Muscle of leg (tissue), 16 donors: ENCODE data around the gene S100G. TPM values are rescaled to one million over a fixed set of nuclear protein-coding genes. Genes with fewer than 3 reads are reported as not detected.
A peak's percentile ranks its signal among the peaks of the same experiment; 100 is the strongest.
"Not testable (repeated sequence)": the region's sequence is repeated elsewhere in the genome, so short reads cannot be mapped to it uniquely, and the experiment has no call there.

Experiments
- DNase-seq: peaks from one replicate; pipeline ENCODE4 v3.0.0; 2013
- H3K27ac ChIP-seq: one replicate; pipeline ENCODE4 v1.5.1; 2013; ENCODE audit warnings: mild to moderate bottlenecking, low read length, control low read depth
- H3K27me3 ChIP-seq: one replicate; pipeline ENCODE4 v1.6.1; 2013; ENCODE audit warnings: low read length; ENCODE audit not compliant: control insufficient read depth, insufficient read depth
- H3K36me3 ChIP-seq: one replicate; pipeline ENCODE4 v1.6.1; 2013; ENCODE audit warnings: low read length; ENCODE audit not compliant: control insufficient read depth, insufficient read depth
- H3K4me1 ChIP-seq: one replicate; pipeline ENCODE4 v1.6.1; 2013; ENCODE audit warnings: low read length; ENCODE audit not compliant: control insufficient read depth, insufficient read depth
- H3K4me3 ChIP-seq: one replicate; pipeline ENCODE4 v1.5.1; 2013; ENCODE audit warnings: low read length, control low read depth
- H3K9me3 ChIP-seq: replicated peaks from 2 replicates; pipeline ENCODE4 v1.6.1; 2013; ENCODE audit warnings: low read depth, low read length; ENCODE audit not compliant: control insufficient read depth
- WGBS: methylation state at CpG from one replicate; pipeline ENCODE4 v1.1.5; 2013; ENCODE audit warnings: missing lambda C conversion rate; ENCODE audit not compliant: insufficient coverage; 5-methylcytosine and 5-hydroxymethylcytosine counted together
- long read RNA-seq, 11 donors: transcript quantifications; one replicate each; lab custom pipeline, GENCODE V29; 2026
- polyA plus RNA-seq, 8 donors: library from polyadenylated mRNA; unstranded; fragments of 120-200 nt; gene quantifications; one replicate each; pipeline versions ENCODE4 v1.2.1 to v1.2.3, GENCODE V29; 2013; ENCODE audit warnings: inconsistent platforms in 1 of 8, low replicate concordance in 1 of 8; ENCODE audit not compliant: insufficient read length in 8 of 8, insufficient read depth in 1 of 8
- total RNA-seq: library from RNA; stranded (reverse); fragments of 120-200 nt; gene quantifications from one replicate; pipeline ENCODE4 v1.2.4, GENCODE V29; 2013

Gene S100G
- total RNA-seq (not detected), polyA plus RNA-seq (not detected)
- long read RNA-seq, donor 1, result 0 reads
- long read RNA-seq, donor 2, result 0 reads
- long read RNA-seq, donor 3, result 0 reads
- long read RNA-seq, donor 4, result 0 reads
- long read RNA-seq, donor 5, result 0 reads
- long read RNA-seq, donor 6, result 0 reads
- long read RNA-seq, donor 7, result 0 reads
- long read RNA-seq, donor 8, result 0 reads
- long read RNA-seq, donor 9, result 0 reads
- long read RNA-seq, donor 10, result 0 reads
- long read RNA-seq, donor 11, result 0 reads

- Histone ChIP-seq H3K9me3 (no peaks in the 10 kb centered on the region), H3K36me3 (no peaks in the 10 kb centered on the region), H3K27me3 (peaks cover 40% of the 10 kb centered on the region), H3K4me3 (no peak within 1 kb of the TSS), H3K4me1 (no peaks in the 10 kb centered on the region), H3K27ac (no peak within 1 kb of the TSS)
- WGBS, result no CpG with 5 or more reads among the region's 4 CpGs
- DNase-seq, result no peak
Observed at GRCh38 chrX:16649858-16650257, at the start of gene S100G. Gene S100G (plus strand): TSS chrX:16650158. CDS start chrX:16651007, 849 bp downstream.

GRCh38 chrX:16601885-16602284, 48.1 kb upstream of the S100G start:
- no peak for DNase-seq
- peaks cover 25% of the 10 kb centered on the region for H3K27me3 ChIP-seq
- H3K27ac ChIP-seq, result no peak overlapping the region
- H3K4me3 ChIP-seq, result no peak overlapping the region
- H3K9me3 ChIP-seq, result no peaks in the 10 kb centered on the region
- WGBS, result 67% methylated on average over 2 of the region's 4 CpGs
- no peaks in the 10 kb centered on the region for H3K36me3 ChIP-seq
- H3K4me1 ChIP-seq, result no peaks in the 10 kb centered on the region

GRCh38 chrX:16603235-16603634, 46.7 kb upstream of the S100G start:
- H3K9me3 ChIP-seq, H3K4me3 ChIP-seq, DNase-seq, H3K27ac ChIP-seq, H3K4me1 ChIP-seq, H3K36me3 ChIP-seq: not testable (repeated sequence)
- WGBS, result no CpG with 5 or more reads among the region's 6 CpGs
- peaks cover 31% of the 10 kb centered on the region for H3K27me3 ChIP-seq

- H3K27ac ChIP-seq, result no peak overlapping the region
- H3K4me1 ChIP-seq, result no peaks in the 10 kb centered on the region
- no CpG with 5 or more reads among the region's 4 CpGs for WGBS
- H3K4me3 ChIP-seq, result no peak overlapping the region
- H3K36me3 ChIP-seq, result no peaks in the 10 kb centered on the region
- peak; percentile 6 for DNase-seq
- H3K27me3 ChIP-seq, result peaks cover 31% of the 10 kb centered on the region
- H3K9me3 ChIP-seq, result no peaks in the 10 kb centered on the region
Observed at GRCh38 chrX:16603822-16604221, 46.1 kb upstream of the S100G start.

GRCh38 chrX:16604337-16604736, 45.6 kb upstream of the S100G start:
- no peaks in the 10 kb centered on the region for H3K36me3 ChIP-seq
- WGBS, result no CpG with 5 or more reads among the region's 2 CpGs
- H3K4me3 ChIP-seq, result no peak overlapping the region
- no peaks in the 10 kb centered on the region for H3K4me1 ChIP-seq
- H3K27me3 ChIP-seq, result peaks cover 31% of the 10 kb centered on the region
- no peak for DNase-seq
- peak overlapping the region; percentile 35 for H3K27ac ChIP-seq
- H3K9me3 ChIP-seq, result no peaks in the 10 kb centered on the region

GRCh38 chrX:16606142-16606720, 43.7 kb upstream of the S100G start:
- no peak overlapping the region for H3K27ac ChIP-seq

GRCh38 chrX:16610121-16610621, 39.8 kb upstream of the S100G start:
- peaks cover 19% of the 10 kb centered on the region for H3K27me3 ChIP-seq
- WGBS, result 40% methylated on average over 1 of the region's 1 CpG
- no peak overlapping the region for H3K27ac ChIP-seq
- no peak overlapping the region for H3K4me3 ChIP-seq
- H3K9me3 ChIP-seq, result no peaks in the 10 kb centered on the region
- no peaks in the 10 kb centered on the region for H3K4me1 ChIP-seq
- DNase-seq, result no peak
- peaks cover 9% of the 10 kb centered on the region for H3K36me3 ChIP-seq

More at GRCh38 chrX:16606142-16606720, 43.7 kb upstream of the S100G start:
- no peaks in the 10 kb centered on the region for H3K4me1 ChIP-seq
- H3K27me3 ChIP-seq, result peaks cover 29% of the 10 kb centered on the region
- H3K9me3 ChIP-seq, result no peaks in the 10 kb centered on the region
- no peak for DNase-seq
- WGBS, result no CpG with 5 or more reads among the region's 4 CpGs
- H3K4me3 ChIP-seq, result no peak overlapping the region
- peaks cover 9% of the 10 kb centered on the region for H3K36me3 ChIP-seq

GRCh38 chrX:16610654-16611053, 39.3 kb upstream of the S100G start:
- WGBS, result 80% methylated on average over 1 of the region's 3 CpGs
- not testable (repeated sequence) for DNase-seq

GRCh38 chrX:16612257-16612897, 37.6 kb upstream of the S100G start:
- no peak for DNase-seq
- Histone ChIP-seq H3K9me3 (no peaks in the 10 kb centered on the region), H3K36me3 (peaks cover 14% of the 10 kb centered on the region), H3K4me3 (no peak overlapping the region), H3K4me1 (no peaks in the 10 kb centered on the region), H3K27me3 (peaks cover 22% of the 10 kb centered on the region), H3K27ac (no peak overlapping the region)
- 0% methylated on average over 1 of the region's 6 CpGs for WGBS

More at GRCh38 chrX:16610654-16611053, 39.3 kb upstream of the S100G start:
- not testable (repeated sequence) for H3K4me3 ChIP-seq, H3K36me3 ChIP-seq, H3K4me1 ChIP-seq, H3K27ac ChIP-seq, H3K9me3 ChIP-seq
- peaks cover 17% of the 10 kb centered on the region for H3K27me3 ChIP-seq

GRCh38 chrX:16617382-16617781, 32.6 kb upstream of the S100G start:
- no CpG with 5 or more reads among the region's 1 CpG for WGBS
- Histone ChIP-seq H3K27me3 (peaks cover 27% of the 10 kb centered on the region), H3K4me1 (no peaks in the 10 kb centered on the region), H3K36me3 (peaks cover 13% of the 10 kb centered on the region), H3K4me3 (no peak overlapping the region), H3K27ac (no peak overlapping the region), H3K9me3 (no peaks in the 10 kb centered on the region)
- DNase-seq, result no peak
